GM23338 (cell line): ENCODE measurements around the gene ZSCAN18. TPM values are rescaled to one million over a fixed set of nuclear protein-coding genes. Genes with fewer than 3 reads are reported as not detected.

ENCODE experiments used
- ATAC-seq: fragments of 200-7000 bp; cut with Tn5 transposase; 3 replicates; pipeline ENCODE4 v1.9.1; 2020
- DNase-seq: peaks from one replicate; pipeline ENCODE4 v3.0.0-alpha.2; 2015; ENCODE audit warnings: low spot score
- H2AFZ ChIP-seq: fragments of 200-600 bp; sonication (generic); 2 replicates; pipeline ENCODE4 v1.8.0; 2016; ENCODE audit warnings: antibody characterized with exemption, mild to moderate bottlenecking, moderate library complexity
- H3F3A ChIP-seq: fragments of 200-600 bp; sonication (generic); replicated peaks from 2 replicates; pipeline ENCODE4 v1.8.0; 2017; ENCODE audit warnings: antibody characterized with exemption, mixed run types, low read depth
- H3K27ac ChIP-seq: fragments of 200-600 bp; sonication (generic); 2 replicates; pipeline ENCODE4 v1.6.1; 2016; ENCODE audit warnings: low read depth
- H3K27me3 ChIP-seq: fragments of 200-600 bp; sonication (generic); 2 replicates; pipeline ENCODE4 v1.8.0; 2016; ENCODE audit warnings: mild to moderate bottlenecking, mixed run types, moderate library complexity; ENCODE audit not compliant: insufficient read depth
- H3K36me3 ChIP-seq: fragments of 200-600 bp; sonication (generic); 2 replicates; pipeline ENCODE4 v1.8.0; 2016; ENCODE audit warnings: mild to moderate bottlenecking; ENCODE audit not compliant: insufficient read depth
- H3K4me1 ChIP-seq: fragments of 200-600 bp; sonication (generic); 2 replicates; pipeline ENCODE4 v1.8.0; 2016; ENCODE audit warnings: mild to moderate bottlenecking, moderate library complexity; ENCODE audit not compliant: insufficient read depth
- H3K4me2 ChIP-seq: fragments of 200-600 bp; sonication (generic); 2 replicates; pipeline ENCODE4 v1.7.1; 2017; ENCODE audit warnings: mixed run types
- H3K4me3 ChIP-seq: fragments of 200-600 bp; sonication (generic); 2 replicates; pipeline ENCODE4 v1.6.1; 2016; ENCODE audit warnings: mixed run types
- H3K79me2 ChIP-seq: fragments of 200-600 bp; sonication (generic); replicated peaks from 2 replicates; pipeline ENCODE4 v1.8.0; 2017; ENCODE audit warnings: mild to moderate bottlenecking; ENCODE audit not compliant: insufficient read depth
- H3K9me2 ChIP-seq: fragments of 200-600 bp; sonication (generic); 2 replicates; pipeline ENCODE4 v1.8.0; 2017; ENCODE audit not compliant: insufficient read depth
- H4K20me1 ChIP-seq: fragments of 200-600 bp; sonication (generic); replicated peaks from 2 replicates; pipeline ENCODE4 v1.8.0; 2017; ENCODE audit warnings: mild to moderate bottlenecking; ENCODE audit not compliant: insufficient read depth
- H3K27ac Mint-ChIP-seq: 2 replicates; pipeline ENCODE4 v1.8.0; 2020; ENCODE audit warnings: inconsistent platforms, mild to moderate bottlenecking, moderate library complexity, mixed read lengths
- H3K27me3 Mint-ChIP-seq: 3 replicates; pipeline ENCODE4 v1.8.0; 2022; ENCODE audit warnings: low read depth, mild to moderate bottlenecking, moderate library complexity, mixed read lengths, inconsistent platforms; ENCODE audit not compliant: insufficient read depth, poor library complexity
- H3K36me3 Mint-ChIP-seq: 3 replicates; pipeline ENCODE4 v1.8.0; 2021; ENCODE audit warnings: low read depth, mild to moderate bottlenecking, inconsistent platforms, moderate library complexity, mixed read lengths
- H3K4me1 Mint-ChIP-seq: 3 replicates; pipeline ENCODE4 v1.8.0; 2020; ENCODE audit warnings: mild to moderate bottlenecking, inconsistent platforms, mixed read lengths
- H3K4me3 Mint-ChIP-seq: 3 replicates; pipeline ENCODE4 v1.8.0; 2021; ENCODE audit warnings: moderate library complexity, mild to moderate bottlenecking, inconsistent platforms, mixed read lengths
- H3K9me3 Mint-ChIP-seq: 3 replicates; pipeline ENCODE4 v1.8.0; 2020; ENCODE audit warnings: moderate library complexity, mild to moderate bottlenecking, inconsistent platforms, mixed read lengths
- CREB1 ChIP-seq: fragments of 250-450 bp; sonication (Bioruptor Pico); IDR thresholded peaks from 2 replicates; pipeline ENCODE4 v1.5.0; 2020; ENCODE audit warnings: low read depth, mild to moderate bottlenecking, moderate library complexity
- EZH2 ChIP-seq: fragments of 200-600 bp; sonication (generic); IDR thresholded peaks from one replicate; pipeline ENCODE4 v1.8.0; 2017; ENCODE audit warnings: antibody characterized with exemption, mild to moderate bottlenecking, low read depth; ENCODE audit not compliant: unreplicated experiment
- EZH2phosphoT487 ChIP-seq: fragments of 200-600 bp; sonication (generic); IDR thresholded peaks from one replicate; pipeline ENCODE4 v1.8.1; 2018; ENCODE audit warnings: antibody characterized with exemption; ENCODE audit not compliant: unreplicated experiment
- JUNB ChIP-seq: IDR thresholded peaks from one replicate; pipeline ENCODE4 v1.6.1; 2016; ENCODE audit warnings: antibody characterized with exemption; ENCODE audit not compliant: unreplicated experiment
- NANOG ChIP-seq: IDR thresholded peaks from 2 replicates; pipeline ENCODE4 v1.6.1; 2016; ENCODE audit warnings: antibody characterized with exemption, borderline replicate concordance
- POLR2AphosphoS5 ChIP-seq: IDR thresholded peaks from 2 replicates; pipeline ENCODE4 v1.6.1; 2016; ENCODE audit warnings: antibody characterized with exemption, low read depth
- STAT1 ChIP-seq: IDR thresholded peaks from one replicate; pipeline ENCODE4 v1.6.1; 2016; ENCODE audit warnings: antibody characterized with exemption; ENCODE audit not compliant: unreplicated experiment
- ZNF114 ChIP-seq: fragments of 250-450 bp; sonication (Bioruptor Pico); IDR thresholded peaks from 2 replicates; pipeline ENCODE4 v1.5.0; 2020; ENCODE audit warnings: mild to moderate bottlenecking, moderate library complexity
- ZNF331 ChIP-seq: fragments of 250-450 bp; sonication (Bioruptor Pico); IDR thresholded peaks from 2 replicates; pipeline ENCODE4 v1.5.0; 2020; ENCODE audit warnings: low read depth, mild to moderate bottlenecking, moderate library complexity
- polyA plus RNA-seq: library from polyadenylated mRNA; unstranded; fragments of >200 nt; fragmentation: Nextera tagmentation; extraction: Ambion mirVana; gene quantifications from 2 replicates; pipeline ENCODE4 v1.2.1, GENCODE V29; 2016
- total RNA-seq: library from RNA; depleted of rRNA; stranded (reverse); fragments of >200 nt; shearing (Covaris generic); gene quantifications from 2 replicates; pipeline ENCODE4 v1.2.3, GENCODE V29; 2014
- TF ChIP-seq, protein P1 (sequence below): IDR thresholded peaks from 2 replicates; pipeline ENCODE4 v1.6.1; 2016; ENCODE audit warnings: antibody characterized with exemption
- TF ChIP-seq, protein P2 (sequence below), 2 experiments: fragments of 200-600 bp in 1 of 2; sonication (generic) in 1 of 2; conservative IDR thresholded peaks; 2 replicates each; pipeline versions ENCODE4 v1.5.1 to v1.6.1; 2016 to 2017; ENCODE audit warnings: antibody characterized with exemption in 2 of 2, low read depth in 2 of 2, mild to moderate bottlenecking in 2 of 2, moderate library complexity in 1 of 2
- TF ChIP-seq, protein P3 (sequence below): fragments of 250-450 bp; sonication (Bioruptor Pico); IDR thresholded peaks from 2 replicates; pipeline ENCODE4 v1.5.0; 2020; ENCODE audit warnings: mild to moderate bottlenecking, moderate library complexity
- TF ChIP-seq, protein P4 (sequence below): IDR thresholded peaks from one replicate; pipeline ENCODE4 v1.6.1; 2018; ENCODE audit warnings: antibody characterized with exemption; ENCODE audit not compliant: unreplicated experiment

ZSCAN18 gene
- total and polyA plus RNA-seq, 2 experiments from 2014 or later = 25.1 to 75.0 TPM

DNA sequence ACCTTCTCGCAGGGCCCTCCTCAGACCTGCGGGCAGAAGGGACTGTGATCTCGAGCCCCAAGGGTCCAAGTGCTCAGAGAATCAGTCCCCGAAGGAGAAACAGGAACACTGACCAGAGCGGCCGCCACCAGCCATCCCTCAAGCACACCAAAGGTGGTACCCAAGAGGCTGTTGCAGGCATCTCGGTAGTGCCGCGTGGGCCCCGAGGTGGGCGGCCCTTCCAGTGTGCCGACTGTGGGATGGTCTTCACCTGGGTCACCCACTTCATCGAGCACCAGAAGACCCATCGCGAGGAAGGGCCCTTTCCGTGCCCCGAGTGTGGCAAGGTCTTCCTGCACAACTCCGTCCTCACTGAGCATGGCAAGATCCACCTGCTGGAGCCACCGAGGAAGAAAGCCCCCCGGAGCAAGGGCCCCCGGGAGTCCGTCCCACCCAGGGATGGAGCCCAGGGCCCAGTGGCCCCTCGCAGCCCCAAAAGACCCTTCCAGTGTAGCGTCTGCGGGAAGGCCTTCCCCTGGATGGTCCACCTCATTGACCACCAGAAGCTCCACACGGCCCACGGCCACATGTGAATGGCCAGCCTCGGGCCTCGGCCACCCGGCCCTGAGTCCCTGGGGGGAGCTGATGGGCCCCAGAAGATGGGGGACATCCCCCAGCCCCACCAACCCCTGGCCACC, 44.4 kb downstream of the ZSCAN18 start:
- Histone ChIP-seq H3K9me2 (no peaks in the 10 kb centered on the region), H3K36me3 (no peaks in the 10 kb centered on the region), H2AFZ (no peak overlapping the region), H3K27me3 (no peaks in the 10 kb centered on the region), H3K4me2 (no peak overlapping the region), H3K4me1 (peaks cover 15% of the 10 kb centered on the region), H4K20me1 (no peaks in the 10 kb centered on the region), H3K27ac (no peak overlapping the region), H3K4me3 (no peak overlapping the region), H3K79me2 (no peaks in the 10 kb centered on the region), H3F3A (0 out of 2 replicates have a peak, but pooled peaks cover 3% of the 10 kb centered on the region)
- no peak for TF ChIP-seq ZNF114 (CRISPR knock-in tag)
- TF ChIP-seq EZH2phosphoT487 = no peak
- no peak for TF ChIP-seq STAT1
- TF ChIP-seq JUNB = no peak
- TF ChIP-seq, protein P1, sequence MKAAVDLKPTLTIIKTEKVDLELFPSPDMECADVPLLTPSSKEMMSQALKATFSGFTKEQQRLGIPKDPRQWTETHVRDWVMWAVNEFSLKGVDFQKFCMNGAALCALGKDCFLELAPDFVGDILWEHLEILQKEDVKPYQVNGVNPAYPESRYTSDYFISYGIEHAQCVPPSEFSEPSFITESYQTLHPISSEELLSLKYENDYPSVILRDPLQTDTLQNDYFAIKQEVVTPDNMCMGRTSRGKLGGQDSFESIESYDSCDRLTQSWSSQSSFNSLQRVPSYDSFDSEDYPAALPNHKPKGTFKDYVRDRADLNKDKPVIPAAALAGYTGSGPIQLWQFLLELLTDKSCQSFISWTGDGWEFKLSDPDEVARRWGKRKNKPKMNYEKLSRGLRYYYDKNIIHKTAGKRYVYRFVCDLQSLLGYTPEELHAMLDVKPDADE = no peak
- TF ChIP-seq, protein P2, sequence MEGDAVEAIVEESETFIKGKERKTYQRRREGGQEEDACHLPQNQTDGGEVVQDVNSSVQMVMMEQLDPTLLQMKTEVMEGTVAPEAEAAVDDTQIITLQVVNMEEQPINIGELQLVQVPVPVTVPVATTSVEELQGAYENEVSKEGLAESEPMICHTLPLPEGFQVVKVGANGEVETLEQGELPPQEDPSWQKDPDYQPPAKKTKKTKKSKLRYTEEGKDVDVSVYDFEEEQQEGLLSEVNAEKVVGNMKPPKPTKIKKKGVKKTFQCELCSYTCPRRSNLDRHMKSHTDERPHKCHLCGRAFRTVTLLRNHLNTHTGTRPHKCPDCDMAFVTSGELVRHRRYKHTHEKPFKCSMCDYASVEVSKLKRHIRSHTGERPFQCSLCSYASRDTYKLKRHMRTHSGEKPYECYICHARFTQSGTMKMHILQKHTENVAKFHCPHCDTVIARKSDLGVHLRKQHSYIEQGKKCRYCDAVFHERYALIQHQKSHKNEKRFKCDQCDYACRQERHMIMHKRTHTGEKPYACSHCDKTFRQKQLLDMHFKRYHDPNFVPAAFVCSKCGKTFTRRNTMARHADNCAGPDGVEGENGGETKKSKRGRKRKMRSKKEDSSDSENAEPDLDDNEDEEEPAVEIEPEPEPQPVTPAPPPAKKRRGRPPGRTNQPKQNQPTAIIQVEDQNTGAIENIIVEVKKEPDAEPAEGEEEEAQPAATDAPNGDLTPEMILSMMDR (conservative IDR thresholded peaks at IDR 0.05; ENCODE audit: low read depth in 2 of 2) = no peak
- TF ChIP-seq, protein P3, sequence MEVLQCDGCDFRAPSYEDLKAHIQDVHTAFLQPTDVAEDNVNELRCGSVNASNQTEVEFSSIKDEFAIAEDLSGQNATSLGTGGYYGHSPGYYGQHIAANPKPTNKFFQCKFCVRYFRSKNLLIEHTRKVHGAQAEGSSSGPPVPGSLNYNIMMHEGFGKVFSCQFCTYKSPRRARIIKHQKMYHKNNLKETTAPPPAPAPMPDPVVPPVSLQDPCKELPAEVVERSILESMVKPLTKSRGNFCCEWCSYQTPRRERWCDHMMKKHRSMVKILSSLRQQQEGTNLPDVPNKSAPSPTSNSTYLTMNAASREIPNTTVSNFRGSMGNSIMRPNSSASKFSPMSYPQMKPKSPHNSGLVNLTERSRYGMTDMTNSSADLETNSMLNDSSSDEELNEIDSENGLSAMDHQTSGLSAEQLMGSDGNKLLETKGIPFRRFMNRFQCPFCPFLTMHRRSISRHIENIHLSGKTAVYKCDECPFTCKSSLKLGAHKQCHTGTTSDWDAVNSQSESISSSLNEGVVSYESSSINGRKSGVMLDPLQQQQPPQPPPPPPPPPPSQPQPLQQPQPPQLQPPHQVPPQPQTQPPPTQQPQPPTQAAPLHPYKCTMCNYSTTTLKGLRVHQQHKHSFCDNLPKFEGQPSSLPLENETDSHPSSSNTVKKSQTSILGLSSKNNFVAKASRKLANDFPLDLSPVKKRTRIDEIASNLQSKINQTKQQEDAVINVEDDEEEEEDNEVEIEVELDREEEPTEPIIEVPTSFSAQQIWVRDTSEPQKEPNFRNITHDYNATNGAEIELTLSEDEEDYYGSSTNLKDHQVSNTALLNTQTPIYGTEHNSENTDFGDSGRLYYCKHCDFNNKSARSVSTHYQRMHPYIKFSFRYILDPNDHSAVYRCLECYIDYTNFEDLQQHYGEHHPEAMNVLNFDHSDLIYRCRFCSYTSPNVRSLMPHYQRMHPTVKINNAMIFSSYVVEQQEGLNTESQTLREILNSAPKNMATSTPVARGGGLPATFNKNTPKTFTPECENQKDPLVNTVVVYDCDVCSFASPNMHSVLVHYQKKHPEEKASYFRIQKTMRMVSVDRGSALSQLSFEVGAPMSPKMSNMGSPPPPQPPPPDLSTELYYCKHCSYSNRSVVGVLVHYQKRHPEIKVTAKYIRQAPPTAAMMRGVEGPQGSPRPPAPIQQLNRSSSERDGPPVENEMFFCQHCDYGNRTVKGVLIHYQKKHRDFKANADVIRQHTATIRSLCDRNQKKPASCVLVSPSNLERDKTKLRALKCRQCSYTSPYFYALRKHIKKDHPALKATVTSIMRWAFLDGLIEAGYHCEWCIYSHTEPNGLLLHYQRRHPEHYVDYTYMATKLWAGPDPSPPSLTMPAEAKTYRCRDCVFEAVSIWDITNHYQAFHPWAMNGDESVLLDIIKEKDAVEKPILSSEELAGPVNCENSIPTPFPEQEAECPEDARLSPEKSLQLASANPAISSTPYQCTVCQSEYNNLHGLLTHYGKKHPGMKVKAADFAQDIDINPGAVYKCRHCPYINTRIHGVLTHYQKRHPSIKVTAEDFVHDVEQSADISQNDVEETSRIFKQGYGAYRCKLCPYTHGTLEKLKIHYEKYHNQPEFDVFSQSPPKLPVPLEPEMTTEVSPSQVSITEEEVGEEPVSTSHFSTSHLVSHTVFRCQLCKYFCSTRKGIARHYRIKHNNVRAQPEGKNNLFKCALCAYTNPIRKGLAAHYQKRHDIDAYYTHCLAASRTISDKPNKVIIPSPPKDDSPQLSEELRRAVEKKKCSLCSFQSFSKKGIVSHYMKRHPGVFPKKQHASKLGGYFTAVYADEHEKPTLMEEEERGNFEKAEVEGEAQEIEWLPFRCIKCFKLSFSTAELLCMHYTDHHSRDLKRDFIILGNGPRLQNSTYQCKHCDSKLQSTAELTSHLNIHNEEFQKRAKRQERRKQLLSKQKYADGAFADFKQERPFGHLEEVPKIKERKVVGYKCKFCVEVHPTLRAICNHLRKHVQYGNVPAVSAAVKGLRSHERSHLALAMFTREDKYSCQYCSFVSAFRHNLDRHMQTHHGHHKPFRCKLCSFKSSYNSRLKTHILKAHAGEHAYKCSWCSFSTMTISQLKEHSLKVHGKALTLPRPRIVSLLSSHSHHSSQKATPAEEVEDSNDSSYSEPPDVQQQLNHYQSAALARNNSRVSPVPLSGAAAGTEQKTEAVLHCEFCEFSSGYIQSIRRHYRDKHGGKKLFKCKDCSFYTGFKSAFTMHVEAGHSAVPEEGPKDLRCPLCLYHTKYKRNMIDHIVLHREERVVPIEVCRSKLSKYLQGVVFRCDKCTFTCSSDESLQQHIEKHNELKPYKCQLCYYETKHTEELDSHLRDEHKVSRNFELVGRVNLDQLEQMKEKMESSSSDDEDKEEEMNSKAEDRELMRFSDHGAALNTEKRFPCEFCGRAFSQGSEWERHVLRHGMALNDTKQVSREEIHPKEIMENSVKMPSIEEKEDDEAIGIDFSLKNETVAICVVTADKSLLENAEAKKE (CRISPR knock-in tag) = no peak
- no peak for TF ChIP-seq EZH2
- TF ChIP-seq ZNF331 (CRISPR knock-in tag) = no peak
- TF ChIP-seq CREB1 (CRISPR knock-in tag) = no peak
- TF ChIP-seq NANOG = no peak
- TF ChIP-seq POLR2AphosphoS5 = no peak
- TF ChIP-seq, protein P4, sequence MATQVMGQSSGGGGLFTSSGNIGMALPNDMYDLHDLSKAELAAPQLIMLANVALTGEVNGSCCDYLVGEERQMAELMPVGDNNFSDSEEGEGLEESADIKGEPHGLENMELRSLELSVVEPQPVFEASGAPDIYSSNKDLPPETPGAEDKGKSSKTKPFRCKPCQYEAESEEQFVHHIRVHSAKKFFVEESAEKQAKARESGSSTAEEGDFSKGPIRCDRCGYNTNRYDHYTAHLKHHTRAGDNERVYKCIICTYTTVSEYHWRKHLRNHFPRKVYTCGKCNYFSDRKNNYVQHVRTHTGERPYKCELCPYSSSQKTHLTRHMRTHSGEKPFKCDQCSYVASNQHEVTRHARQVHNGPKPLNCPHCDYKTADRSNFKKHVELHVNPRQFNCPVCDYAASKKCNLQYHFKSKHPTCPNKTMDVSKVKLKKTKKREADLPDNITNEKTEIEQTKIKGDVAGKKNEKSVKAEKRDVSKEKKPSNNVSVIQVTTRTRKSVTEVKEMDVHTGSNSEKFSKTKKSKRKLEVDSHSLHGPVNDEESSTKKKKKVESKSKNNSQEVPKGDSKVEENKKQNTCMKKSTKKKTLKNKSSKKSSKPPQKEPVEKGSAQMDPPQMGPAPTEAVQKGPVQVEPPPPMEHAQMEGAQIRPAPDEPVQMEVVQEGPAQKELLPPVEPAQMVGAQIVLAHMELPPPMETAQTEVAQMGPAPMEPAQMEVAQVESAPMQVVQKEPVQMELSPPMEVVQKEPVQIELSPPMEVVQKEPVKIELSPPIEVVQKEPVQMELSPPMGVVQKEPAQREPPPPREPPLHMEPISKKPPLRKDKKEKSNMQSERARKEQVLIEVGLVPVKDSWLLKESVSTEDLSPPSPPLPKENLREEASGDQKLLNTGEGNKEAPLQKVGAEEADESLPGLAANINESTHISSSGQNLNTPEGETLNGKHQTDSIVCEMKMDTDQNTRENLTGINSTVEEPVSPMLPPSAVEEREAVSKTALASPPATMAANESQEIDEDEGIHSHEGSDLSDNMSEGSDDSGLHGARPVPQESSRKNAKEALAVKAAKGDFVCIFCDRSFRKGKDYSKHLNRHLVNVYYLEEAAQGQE = no peak
- Mint-ChIP-seq H3K27me3 (peaks cover 14% of the 10 kb centered on the region), H3K36me3 (peaks cover 33% of the 10 kb centered on the region), H3K27ac (no peak overlapping the region), H3K4me3 (no peak overlapping the region), H3K9me3 (peaks cover 82% of the 10 kb centered on the region), H3K4me1 (peaks cover 4% of the 10 kb centered on the region)
- DNase-seq = no peak
- no peak for ATAC-seq
